ENCODE data around the gene CHIT1. TPM values are rescaled to one million over a fixed set of nuclear protein-coding genes. Genes with fewer than 3 reads are reported as not detected.

The CHIT1 gene
- total and polyA plus RNA-seq, 8 donors = 0.05 to 0.38 (median 0.24) TPM

GRCh38 chr1:203168991-203169390 lies 60.5 kb downstream of the CHIT1 start:
- 79 to 88% methylated on average over 9 of the region's 9 CpGs for WGBS, 2 donors
- no peaks in the 10 kb centered on the region for H3K4me1 ChIP-seq
- no peak for TF ChIP-seq CTCF (IDR thresholded peaks at IDR 0.05)
- DNase-seq (peak in 1 of 6 donors; percentile 44), ATAC-seq (no peak), FAIRE-seq (no peak)
- no peak overlapping the region for H3K27ac ChIP-seq
- intact Hi-C loops (cut with DNase I) = no loop called here
- no peaks in the 10 kb centered on the region for H3K9me3 ChIP-seq
- H3K27me3 ChIP-seq = no peaks in the 10 kb centered on the region
- no peaks in the 10 kb centered on the region for H3K36me3 ChIP-seq
- no peak overlapping the region for H3K4me3 ChIP-seq

- H3K4me1 ChIP-seq = no peaks in the 10 kb centered on the region
- no peak for TF ChIP-seq CTCF (IDR thresholded peaks at IDR 0.05)
- H3K9me3 ChIP-seq = no peaks in the 10 kb centered on the region
- FAIRE-seq (no peak), ATAC-seq (no peak), DNase-seq (peak in 1 of 6 donors; percentile 29)
- WGBS, 2 donors = 87 to 91% methylated on average over 12 of the region's 12 CpGs
- no peak overlapping the region for H3K4me3 ChIP-seq
- H3K27ac ChIP-seq = no peak overlapping the region
- H3K36me3 ChIP-seq = no peaks in the 10 kb centered on the region
- no peaks in the 10 kb centered on the region for H3K27me3 ChIP-seq
- intact Hi-C loops (cut with DNase I) = no loop called here
Observed at GRCh38 chr1:203168256-203168786, 61.2 kb downstream of the CHIT1 start.

- H3K9me3 ChIP-seq = no peaks in the 10 kb centered on the region
- no peak for FAIRE-seq
Observed at GRCh38 chr1:203167913-203168200, 61.6 kb downstream of the CHIT1 start.

GRCh38 chr1:203167026-203167912 lies 62.2 kb downstream of the CHIT1 start:
- FAIRE-seq (no peak), DNase-seq (peak in 1 of 6 donors; percentile 43), ATAC-seq (no peak)
- intact Hi-C loops (cut with DNase I) = no loop called here
- Histone ChIP-seq H3K27me3 (no peaks in the 10 kb centered on the region), H3K9me3 (no peaks in the 10 kb centered on the region), H3K4me3 (no peak overlapping the region), H3K27ac (no peak overlapping the region), H3K36me3 (no peaks in the 10 kb centered on the region), H3K4me1 (no peaks in the 10 kb centered on the region)
- 81 to 86% methylated on average over 22 to 23 of the region's 23 CpGs for WGBS, 2 donors
- no peak for TF ChIP-seq CTCF (IDR thresholded peaks at IDR 0.05)

More at GRCh38 chr1:203167913-203168200, 61.6 kb downstream of the CHIT1 start:
- Histone ChIP-seq H3K4me3 (no peak overlapping the region), H3K27me3 (no peaks in the 10 kb centered on the region), H3K27ac (no peak overlapping the region), H3K4me1 (no peaks in the 10 kb centered on the region), H3K36me3 (no peaks in the 10 kb centered on the region)
- intact Hi-C loops (cut with DNase I) = no loop called here
- WGBS, 2 donors = 88 to 89% methylated on average over 5 of the region's 5 CpGs
- TF ChIP-seq CTCF (IDR thresholded peaks at IDR 0.05) = no peak
- ATAC-seq (no peak), DNase-seq (peak in 1 of 6 donors; percentile 33)
